Prostate gland (tissue), 2 donors: Measurements from ENCODE around the gene MAGI2. TPM values are rescaled to one million over a fixed set of nuclear protein-coding genes. Genes with fewer than 3 reads are reported as not detected.
"Not testable (repeated sequence)": the region's sequence is repeated elsewhere in the genome, so short reads cannot be mapped to it uniquely, and the experiment has no call there.

Source experiments
- DNase-seq: peaks from one replicate; pipeline ENCODE4 v3.0.0-alpha.2; 2019; ENCODE audit warnings: low spot score
- H3K27ac ChIP-seq, 2 donors: fragments of 200-600 bp; sonication (generic); 2 replicates each; pipeline ENCODE4 v1.5.1; 2017 to 2019
- H3K27me3 ChIP-seq: fragments of 200-600 bp; sonication (generic); replicated peaks from 2 replicates; pipeline ENCODE4 v1.5.1; 2019; ENCODE audit not compliant: insufficient read depth
- H3K36me3 ChIP-seq, 2 donors: fragments of 200-600 bp; sonication (generic); 1 replicate in 1 of 2; 2 replicates in 1 of 2; pipeline versions ENCODE4 v1.5.1 to v1.8.1; 2017 to 2019
- H3K4me1 ChIP-seq: fragments of 200-600 bp; sonication (generic); replicated peaks from 2 replicates; pipeline ENCODE4 v1.5.1; 2019
- H3K4me3 ChIP-seq, 2 donors: fragments of 200-600 bp; sonication (generic); 2 replicates each; pipeline ENCODE4 v1.5.1; 2017 to 2019
- H3K9me3 ChIP-seq: fragments of 200-600 bp; sonication (generic); 2 replicates; pipeline ENCODE4 v1.5.1; 2017
- CTCF ChIP-seq, 4 experiments: fragments of 200-600 bp in 2 of 4; fragments of 450-650 bp in 2 of 4; sonication (generic) in 2 of 4; IDR thresholded peaks; 1 replicate in 3 of 4; 2 replicates in 1 of 4; pipeline ENCODE4 v1.5.1; 2016 to 2019; ENCODE audit warnings: antibody characterized with exemption in 4 of 4, mild to moderate bottlenecking in 2 of 4, moderate library complexity in 2 of 4
- POLR2A ChIP-seq: fragments of 450-650 bp; IDR thresholded peaks from one replicate; pipeline ENCODE4 v1.6.1; 2016; ENCODE audit warnings: antibody characterized with exemption, mild to moderate bottlenecking
- POLR2AphosphoS5 ChIP-seq: sonication (generic); formaldehyde crosslinking; IDR thresholded peaks from one replicate; pipeline ENCODE4 v1.6.1; 2017; ENCODE audit warnings: antibody characterized with exemption
- WGBS: methylation state at CpG from one replicate; pipeline ENCODE4 v1.1.5; 2018; 5-methylcytosine and 5-hydroxymethylcytosine counted together
- intact Hi-C: fragments of 100-400 bp; cut with DNase I; formaldehyde crosslinking; loops from one replicate; pipeline ENCODE4 v1.14.2; 2022
- total RNA-seq, 2 donors: library from RNA; depleted of rRNA; stranded (reverse); fragments of >200 nt; gene quantifications; one replicate each; pipeline ENCODE4 v1.1.0, GENCODE V29; 2016

Gene MAGI2
- total RNA-seq, 2 donors from 2014 or later, result 27.1 to 31.3 TPM

DNA sequence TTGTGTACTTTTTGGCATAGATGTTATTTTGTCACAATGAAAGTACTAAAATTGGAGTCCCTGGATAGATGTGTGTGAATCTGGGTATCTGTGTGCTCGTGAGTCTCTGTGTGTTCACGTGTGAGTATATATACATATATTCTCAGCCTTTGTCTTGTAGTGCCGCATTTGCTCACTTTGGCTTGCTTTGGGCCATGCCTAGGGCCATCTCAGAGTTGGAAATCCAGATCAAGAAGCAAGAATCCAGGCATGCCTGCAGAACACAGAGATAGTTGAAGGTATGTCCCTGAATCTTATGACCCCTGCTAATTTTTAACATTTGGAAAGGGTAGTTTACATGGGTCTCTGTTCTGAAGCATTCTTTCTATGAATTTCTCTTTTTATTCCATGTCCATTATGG is 1446.2 kb downstream of the MAGI2 start:
- DNase-seq, result no peak
- no peaks in the 10 kb centered on the region for H3K27me3 ChIP-seq
- H3K27ac ChIP-seq, result no peak overlapping the region
- TF ChIP-seq CTCF (IDR thresholded peaks at IDR 0.05) (no peak), POLR2AphosphoS5 (no peak), POLR2A (no peak)
- no peaks in the 10 kb centered on the region for H3K4me1 ChIP-seq
- H3K9me3 ChIP-seq, result no peaks in the 10 kb centered on the region
- WGBS, result 96% methylated on average over 3 of the region's 3 CpGs
- no peaks in the 10 kb centered on the region for H3K36me3 ChIP-seq
- intact Hi-C loops, result no loop called here
- H3K4me3 ChIP-seq, result no peak overlapping the region

DNA sequence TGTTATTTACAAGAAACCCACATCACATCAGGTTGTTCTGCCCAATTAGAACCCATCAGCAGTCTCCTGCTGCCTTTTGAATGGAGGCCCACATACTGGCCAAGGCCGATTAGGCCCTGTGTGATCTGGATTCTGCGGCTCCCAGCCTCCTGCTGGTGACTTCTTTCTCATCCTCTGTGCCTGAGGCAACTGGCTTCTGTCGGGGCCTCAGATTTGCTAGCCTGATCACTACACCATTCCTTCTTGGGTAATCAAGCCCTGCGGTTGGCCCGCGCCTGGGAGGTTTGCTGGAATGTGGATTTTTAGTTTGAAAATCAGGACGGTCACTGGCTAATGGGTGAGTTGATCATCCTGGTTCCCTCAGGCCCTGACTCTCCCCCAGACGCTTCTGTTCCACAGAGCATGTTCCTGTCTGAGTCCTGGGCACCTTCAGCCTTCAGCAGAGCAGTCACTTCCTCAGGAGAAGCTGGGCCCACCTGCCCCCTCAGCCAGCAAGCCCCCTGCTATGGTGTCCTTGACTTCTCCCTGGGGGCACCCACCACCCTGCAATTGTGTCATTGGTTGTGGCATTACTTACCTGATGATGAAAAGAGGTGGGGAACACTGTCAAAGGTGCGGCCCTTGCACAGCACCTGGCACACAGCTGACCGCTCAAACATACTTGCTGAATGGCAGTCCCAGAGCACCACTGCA is 1447.3 kb downstream of the MAGI2 start:
- DNase-seq, result no peak
- no peaks in the 10 kb centered on the region for H3K9me3 ChIP-seq
- WGBS, result 96% methylated on average over 10 of the region's 10 CpGs

GRCh38 chr7:78002715-78003114 is 1450.8 kb downstream of the MAGI2 start:
- 92% methylated on average over 4 of the region's 4 CpGs for WGBS
- intact Hi-C loops, result no loop called here
- TF ChIP-seq CTCF (IDR thresholded peaks at IDR 0.05) (no peak), POLR2A (no peak), POLR2AphosphoS5 (no peak)

More for the DNA sequence above, 1447.3 kb downstream of the MAGI2 start:
- Histone ChIP-seq H3K27me3 (no peaks in the 10 kb centered on the region), H3K4me1 (no peaks in the 10 kb centered on the region), H3K27ac (no peak overlapping the region), H3K36me3 (no peaks in the 10 kb centered on the region), H3K4me3 (no peak overlapping the region)
- intact Hi-C loops, result no loop called here
- TF ChIP-seq CTCF (IDR thresholded peaks at IDR 0.05) (no peak), POLR2A (no peak), POLR2AphosphoS5 (no peak)

DNA sequence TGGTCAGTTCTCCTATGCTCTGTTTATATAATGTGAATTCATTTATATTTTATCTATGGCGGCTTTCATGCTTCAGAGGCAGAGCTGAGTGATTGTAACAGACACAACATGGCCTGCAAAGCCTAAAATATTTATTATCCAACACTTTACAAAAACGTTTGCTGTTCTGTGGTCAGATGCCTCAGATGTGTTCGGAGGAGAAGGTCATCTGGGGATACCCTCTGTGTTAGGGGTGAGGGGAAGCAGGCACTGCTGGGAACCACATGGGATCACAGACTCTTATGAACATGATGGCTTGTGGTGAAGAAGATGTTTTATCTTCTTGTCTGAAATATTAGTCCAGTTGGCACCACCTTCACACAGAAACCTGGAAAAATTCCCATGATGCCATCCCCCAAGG is 1451.4 kb downstream of the MAGI2 start:
- TF ChIP-seq CTCF (IDR thresholded peaks at IDR 0.05) (no peak), POLR2AphosphoS5 (no peak), POLR2A (no peak)
- H3K36me3 ChIP-seq, result no peaks in the 10 kb centered on the region
- WGBS, result 71% methylated on average over 3 of the region's 3 CpGs
- no peak overlapping the region for H3K4me3 ChIP-seq
- no peak overlapping the region for H3K27ac ChIP-seq
- H3K4me1 ChIP-seq, result no peaks in the 10 kb centered on the region
- no peaks in the 10 kb centered on the region for H3K27me3 ChIP-seq
- no peak for DNase-seq
- no peaks in the 10 kb centered on the region for H3K9me3 ChIP-seq
- intact Hi-C loops, result no loop called here

More at GRCh38 chr7:78002715-78003114, 1450.8 kb downstream of the MAGI2 start:
- no peaks in the 10 kb centered on the region for H3K27me3 ChIP-seq
- H3K4me1 ChIP-seq, result no peaks in the 10 kb centered on the region
- no peak overlapping the region for H3K27ac ChIP-seq
- no peaks in the 10 kb centered on the region for H3K9me3 ChIP-seq
- no peaks in the 10 kb centered on the region for H3K36me3 ChIP-seq
- no peak overlapping the region for H3K4me3 ChIP-seq
- no peak for DNase-seq

DNA sequence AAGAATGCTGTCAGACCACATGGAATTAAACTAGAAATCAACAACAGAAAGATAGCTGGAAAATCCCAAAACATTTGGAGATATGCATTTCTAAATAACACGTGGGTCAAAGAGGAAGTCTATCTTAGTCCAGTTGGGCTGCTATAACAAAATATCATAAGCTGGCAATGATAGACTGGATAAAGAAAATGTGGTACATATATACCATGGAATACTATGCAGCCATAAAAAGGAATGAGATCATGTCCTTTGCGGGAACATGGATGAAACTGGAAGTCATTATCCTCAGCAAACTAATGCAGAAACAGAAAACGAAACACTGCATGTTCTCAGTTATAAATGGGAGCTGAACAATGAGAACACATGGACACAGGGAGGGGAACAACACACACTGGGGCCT is 1454.3 kb downstream of the MAGI2 start:
- DNase-seq, H3K27ac ChIP-seq, H3K27me3 ChIP-seq, H3K9me3 ChIP-seq, H3K4me3 ChIP-seq, intact Hi-C loops, H3K36me3 ChIP-seq, H3K4me1 ChIP-seq: not testable (repeated sequence)
- 57% methylated on average over 3 of the region's 3 CpGs for WGBS
